SK-N-SH treated with all-trans-retinoic acid at 6 μM for 48 hours (cell line): ENCODE measurements around the gene JUN.

Experiments
- ATAC-seq: fragments of 200-7000 bp; cut with Tn5 transposase; 3 replicates; pipeline ENCODE4 v1.9.1; 2020; ENCODE audit warnings: mild to moderate bottlenecking, moderate library complexity
- ARNTL ChIP-seq: fragments of 450-650 bp; formaldehyde crosslinking; IDR thresholded peaks from 2 replicates; pipeline ENCODE4 v1.5.0; 2020; ENCODE audit warnings: low read depth, mild to moderate bottlenecking, moderate library complexity, borderline replicate concordance
- BACH2 ChIP-seq: fragments of 250-450 bp; sonication (Bioruptor Pico); IDR thresholded peaks from 2 replicates; pipeline ENCODE4 v1.9.0; 2021; ENCODE audit warnings: mild to moderate bottlenecking, borderline replicate concordance
- CREB5 ChIP-seq: fragments of 250-450 bp; sonication (Bioruptor Pico); IDR thresholded peaks from 2 replicates; pipeline ENCODE4 v1.5.1; 2020; ENCODE audit warnings: low read depth, mild to moderate bottlenecking, moderate library complexity
- CSDC2 ChIP-seq: fragments of 250-450 bp; sonication (Bioruptor Pico); IDR thresholded peaks from 2 replicates; pipeline ENCODE4 v1.5.0; 2020; ENCODE audit warnings: mild to moderate bottlenecking, moderate library complexity
- CSRNP3 ChIP-seq: fragments of 250-450 bp; sonication (Bioruptor Pico); IDR thresholded peaks from 2 replicates; pipeline ENCODE4 v1.5.1; 2021; ENCODE audit warnings: mild to moderate bottlenecking, moderate library complexity
- ESRRG ChIP-seq: fragments of 250-450 bp; sonication (Bioruptor Pico); IDR thresholded peaks from 2 replicates; pipeline ENCODE4 v1.6.1; 2021; ENCODE audit warnings: mild to moderate bottlenecking
- GLIS3 ChIP-seq: fragments of 250-450 bp; sonication (Bioruptor Pico); IDR thresholded peaks from 2 replicates; pipeline ENCODE4 v1.5.0; 2020; ENCODE audit warnings: mild to moderate bottlenecking, moderate library complexity
- ISL1 ChIP-seq: fragments of 250-450 bp; sonication (Bioruptor Pico); IDR thresholded peaks from 2 replicates; pipeline ENCODE4 v2.1.2; 2022; ENCODE audit warnings: mild to moderate bottlenecking, moderate library complexity
- OSR1 ChIP-seq: fragments of 250-450 bp; sonication (Bioruptor Pico); IDR thresholded peaks from 2 replicates; pipeline ENCODE4 v1.8.0; 2022; ENCODE audit warnings: moderate library complexity, mild to moderate bottlenecking, inconsistent platforms
- PATZ1 ChIP-seq: fragments of 250-450 bp; sonication (Bioruptor Pico); IDR thresholded peaks from 2 replicates; pipeline ENCODE4 v1.8.0; 2020; ENCODE audit warnings: mild to moderate bottlenecking, moderate library complexity, borderline replicate concordance
- POU6F1 ChIP-seq: fragments of 250-450 bp; sonication (Bioruptor Pico); IDR thresholded peaks from 2 replicates; pipeline ENCODE4 v1.8.0; 2021; ENCODE audit warnings: low read depth, mild to moderate bottlenecking, moderate library complexity, borderline replicate concordance
- PPARA ChIP-seq: fragments of 250-450 bp; sonication (Bioruptor Pico); IDR thresholded peaks from 2 replicates; pipeline ENCODE4 v1.5.0; 2020; ENCODE audit warnings: mild to moderate bottlenecking, borderline replicate concordance
- RARB ChIP-seq: fragments of 250-450 bp; sonication (Bioruptor Pico); IDR thresholded peaks from 2 replicates; pipeline ENCODE4 v1.8.0; 2021; ENCODE audit warnings: mild to moderate bottlenecking, moderate library complexity
- SNAI2 ChIP-seq: fragments of 250-450 bp; sonication (Bioruptor Pico); IDR thresholded peaks from 2 replicates; pipeline ENCODE4 v1.5.0; 2020; ENCODE audit warnings: mild to moderate bottlenecking, moderate library complexity
- TCF4 ChIP-seq: fragments of 250-450 bp; sonication (Bioruptor Pico); IDR thresholded peaks from 2 replicates; pipeline ENCODE4 v1.8.0; 2021; ENCODE audit warnings: mild to moderate bottlenecking, moderate library complexity, borderline replicate concordance
- TOX ChIP-seq: fragments of 250-450 bp; sonication (Bioruptor Pico); IDR thresholded peaks from 2 replicates; pipeline ENCODE4 v1.8.0; 2021; ENCODE audit warnings: mild to moderate bottlenecking, moderate library complexity, borderline replicate concordance
- TSHZ2 ChIP-seq: fragments of 250-450 bp; sonication (Bioruptor Pico); IDR thresholded peaks from 2 replicates; pipeline ENCODE4 v1.5.0; 2020; ENCODE audit warnings: mild to moderate bottlenecking, moderate library complexity
- ZC3H10 ChIP-seq: fragments of 250-450 bp; sonication (Bioruptor Pico); IDR thresholded peaks from 2 replicates; pipeline ENCODE4 v1.5.1; 2021; ENCODE audit warnings: mild to moderate bottlenecking, moderate library complexity
- ZFP3 ChIP-seq: fragments of 250-450 bp; sonication (Bioruptor Pico); IDR thresholded peaks from 2 replicates; pipeline ENCODE4 v1.5.0; 2020; ENCODE audit warnings: mild to moderate bottlenecking, moderate library complexity
- ZFP30 ChIP-seq: fragments of 450-650 bp; formaldehyde crosslinking; IDR thresholded peaks from 2 replicates; pipeline ENCODE4 v1.5.0; 2022; ENCODE audit warnings: mild to moderate bottlenecking, moderate library complexity
- ZNF565 ChIP-seq: fragments of 450-650 bp; formaldehyde crosslinking; conservative IDR thresholded peaks from 2 replicates; pipeline ENCODE4 v1.5.0; 2020; ENCODE audit warnings: low read depth, mild to moderate bottlenecking, moderate library complexity
- ZNF70 ChIP-seq: fragments of 450-650 bp; formaldehyde crosslinking; IDR thresholded peaks from 2 replicates; pipeline ENCODE4 v1.5.0; 2020; ENCODE audit warnings: mild to moderate bottlenecking, moderate library complexity
- ZNF8 ChIP-seq: fragments of 450-650 bp; formaldehyde crosslinking; IDR thresholded peaks from 2 replicates; pipeline ENCODE4 v1.5.0; 2020; ENCODE audit warnings: mild to moderate bottlenecking, moderate library complexity

Gene JUN

GRCh38 chr1:58754073-58754613 is 29.7 kb downstream of the JUN start:
- ATAC-seq: no peak
- no peak for TF ChIP-seq CSRNP3 (CRISPR knock-in tag)
- no peak for TF ChIP-seq TOX
- TF ChIP-seq ZC3H10 (CRISPR knock-in tag): no peak
- no peak for TF ChIP-seq ZNF8 (CRISPR knock-in tag)
- no peak for TF ChIP-seq ESRRG
- no peak for TF ChIP-seq OSR1 (CRISPR knock-in tag)
- TF ChIP-seq ARNTL (CRISPR knock-in tag): no peak
- no peak for TF ChIP-seq RARB (CRISPR knock-in tag)
- TF ChIP-seq CREB5: no peak
- no peak for TF ChIP-seq TCF4 (CRISPR knock-in tag)
- no peak for TF ChIP-seq TSHZ2 (CRISPR knock-in tag)
- TF ChIP-seq SNAI2: no peak
- no peak for TF ChIP-seq GLIS3
- TF ChIP-seq ZFP30 (CRISPR knock-in tag): no peak
- no peak for TF ChIP-seq ZNF70 (CRISPR knock-in tag)
- no peak for TF ChIP-seq CSDC2 (CRISPR knock-in tag)
- TF ChIP-seq PPARA (CRISPR knock-in tag): no peak
- no peak for TF ChIP-seq ZFP3 (CRISPR knock-in tag)
- TF ChIP-seq ZNF565: no peak

GRCh38 chr1:58753431-58753866 is 30.4 kb downstream of the JUN start:
- ATAC-seq: no peak
- TF ChIP-seq CREB5 (no peak), ZNF70 (CRISPR knock-in tag) (no peak)

- ATAC-seq: no peak
- TF ChIP-seq ZFP3 (CRISPR knock-in tag) (no peak), POU6F1 (no peak), PPARA (CRISPR knock-in tag) (no peak), GLIS3 (no peak), ZNF565 (no peak), TCF4 (CRISPR knock-in tag) (no peak), SNAI2 (no peak), PATZ1 (no peak), ZNF8 (CRISPR knock-in tag) (no peak), ISL1 (no peak), RARB (CRISPR knock-in tag) (no peak), ZNF70 (CRISPR knock-in tag) (no peak), TSHZ2 (CRISPR knock-in tag) (no peak), ZFP30 (CRISPR knock-in tag) (no peak), TOX (no peak), ARNTL (CRISPR knock-in tag) (no peak), BACH2 (CRISPR knock-in tag) (no peak)
Measured at GRCh38 chr1:58749646-58750045, 34.2 kb downstream of the JUN start.
